Daoy (cell line): ENCODE data around the gene PHGDH. TPM values are rescaled to one million over a fixed set of nuclear protein-coding genes. Genes with fewer than 3 reads are reported as not detected.
A peak's percentile ranks its signal among the peaks of the same experiment; 100 is the strongest.
"Not testable (repeated sequence)": the region's sequence is repeated elsewhere in the genome, so short reads cannot be mapped to it uniquely, and the experiment has no call there.

Experiments used
- DNase-seq: peaks from one replicate; pipeline ENCODE4 v3.0.0-alpha.2; 2015; ENCODE audit warnings: low read depth
- total RNA-seq: library from RNA; depleted of rRNA; stranded (reverse); fragments of >200 nt; shearing (Covaris generic); gene quantifications from 2 replicates; pipeline ENCODE4 v1.2.3, GENCODE V29; 2014

Gene PHGDH
- total RNA-seq, 1 experiment from 2014 or later: 166 TPM

DNA sequence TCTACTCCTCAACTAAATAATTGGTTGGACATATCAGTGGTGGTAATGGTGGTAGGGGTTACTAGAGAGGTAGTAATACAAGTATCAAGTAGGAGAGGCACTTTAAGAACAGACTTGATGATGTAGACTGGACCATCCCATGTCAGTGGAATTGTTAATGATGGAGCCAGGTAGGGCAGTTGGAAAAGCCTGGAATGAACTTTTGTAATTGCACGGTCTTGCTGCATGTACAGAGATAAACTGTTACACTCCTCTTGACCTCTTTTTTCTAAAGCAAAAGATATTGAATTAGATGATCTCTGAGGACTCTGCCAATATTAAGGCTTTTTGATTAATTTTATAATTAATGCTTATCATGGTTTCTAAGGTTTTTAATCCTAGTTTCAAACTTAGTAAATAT lies 51.2 kb downstream of the PHGDH start:
- DNase-seq: no peak

DNA sequence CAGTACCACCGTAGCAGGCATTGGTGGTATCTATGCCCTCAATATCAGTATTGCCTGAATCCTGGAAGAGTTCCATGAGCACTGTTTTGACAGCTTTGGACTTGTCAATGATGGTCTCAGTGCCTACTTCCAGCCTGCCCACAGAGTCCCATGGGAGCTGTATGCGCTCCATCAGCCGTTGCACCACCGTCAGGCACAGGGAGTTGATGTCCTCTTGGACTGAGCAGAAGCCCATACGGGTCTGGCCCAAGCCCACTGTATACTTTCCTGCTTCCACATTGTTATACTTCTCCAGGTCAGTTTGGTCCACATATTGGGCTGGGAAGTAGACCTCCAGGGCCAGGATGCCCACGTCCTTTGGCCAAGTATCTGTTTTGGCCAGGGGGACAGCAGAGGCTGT lies 52.5 kb downstream of the PHGDH start:
- DNase-seq: no peak

DNA sequence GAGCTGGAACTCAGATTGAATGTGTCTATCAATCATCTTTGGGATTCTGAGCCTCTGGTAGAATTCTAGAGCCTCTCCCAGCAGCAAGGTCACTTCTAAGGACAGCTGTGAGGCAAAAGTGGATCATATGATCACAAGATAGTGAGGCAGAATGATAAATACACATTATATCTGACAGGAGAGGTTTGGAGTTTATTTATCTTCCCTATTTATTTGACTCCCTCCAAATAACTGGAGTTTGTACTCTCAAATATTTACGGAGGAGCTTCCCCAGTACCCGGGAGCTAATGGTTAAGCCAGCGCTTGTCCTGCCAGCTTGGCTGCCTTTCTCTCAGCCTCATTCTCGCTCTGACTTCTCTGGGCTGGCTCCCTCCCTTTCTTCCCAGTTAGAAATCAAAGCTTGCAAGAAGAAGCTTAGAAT lies 54.6 kb downstream of the PHGDH start:
- no peak for DNase-seq

DNA sequence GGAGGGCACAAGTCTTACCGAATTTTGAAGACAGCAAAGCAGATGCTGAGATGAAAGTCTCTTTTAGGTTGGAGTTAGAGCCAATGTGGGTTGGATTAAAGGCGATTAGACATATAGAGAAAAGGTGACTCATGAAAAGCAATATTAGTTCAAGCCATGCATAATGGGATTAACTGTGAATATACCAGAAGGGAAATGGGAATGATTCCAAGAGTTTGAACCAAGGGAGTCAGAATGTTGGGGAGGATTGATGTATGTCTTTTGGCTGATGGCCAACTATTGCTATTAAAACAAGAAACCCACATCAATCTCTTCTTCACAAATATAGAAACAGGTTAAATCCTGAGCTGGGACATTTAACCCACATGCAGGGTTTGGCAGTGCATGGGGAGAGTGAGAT lies 55.8 kb downstream of the PHGDH start:
- no peak for DNase-seq

DNA sequence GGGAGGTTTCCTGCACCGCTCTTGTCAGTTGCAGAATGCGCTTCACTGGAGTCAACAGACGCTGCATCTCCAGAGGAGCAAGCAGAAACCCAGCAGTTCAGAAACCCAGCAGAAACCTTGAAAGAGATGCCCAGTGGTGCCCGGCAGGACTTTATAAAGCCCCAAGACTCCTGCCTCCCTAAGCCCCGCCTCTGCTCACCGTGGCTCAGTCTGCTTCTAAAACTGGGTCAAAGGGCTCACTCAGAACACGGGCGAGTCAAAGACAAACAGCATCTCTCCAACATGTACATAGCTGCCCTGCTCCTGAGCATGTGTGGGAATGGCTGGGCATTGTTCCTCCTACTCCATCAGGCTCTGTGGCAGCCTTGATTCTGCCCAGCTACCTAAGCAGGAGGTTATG lies 57.0 kb downstream of the PHGDH start, which contains the start of gene HMGCS2:
TSS of gene HMGCS2 (minus strand) at position 128 of the 400 bp plus-strand sequence. CDS start at position 67, 61 bp downstream.
- no peak for DNase-seq

DNA sequence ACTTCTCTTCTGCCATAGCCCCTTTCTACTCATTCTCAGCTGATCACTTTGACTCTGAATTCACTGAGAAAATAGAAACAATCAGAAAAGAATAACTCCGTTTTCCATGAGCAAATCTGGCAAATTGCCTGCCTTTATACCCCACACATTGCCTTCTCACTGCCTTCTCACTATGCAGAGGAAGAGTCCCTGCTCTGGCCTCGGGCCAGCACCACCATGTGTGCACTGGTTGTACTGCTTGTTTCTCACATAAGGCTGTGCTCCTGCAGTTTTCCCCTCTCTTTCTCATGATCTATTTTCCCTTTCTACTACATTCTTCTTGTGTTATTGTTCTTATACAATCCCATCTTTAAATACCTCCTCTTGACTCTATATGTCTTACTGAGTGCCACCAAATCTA lies 59.3 kb downstream of the PHGDH start:
- DNase-seq: no peak

DNA sequence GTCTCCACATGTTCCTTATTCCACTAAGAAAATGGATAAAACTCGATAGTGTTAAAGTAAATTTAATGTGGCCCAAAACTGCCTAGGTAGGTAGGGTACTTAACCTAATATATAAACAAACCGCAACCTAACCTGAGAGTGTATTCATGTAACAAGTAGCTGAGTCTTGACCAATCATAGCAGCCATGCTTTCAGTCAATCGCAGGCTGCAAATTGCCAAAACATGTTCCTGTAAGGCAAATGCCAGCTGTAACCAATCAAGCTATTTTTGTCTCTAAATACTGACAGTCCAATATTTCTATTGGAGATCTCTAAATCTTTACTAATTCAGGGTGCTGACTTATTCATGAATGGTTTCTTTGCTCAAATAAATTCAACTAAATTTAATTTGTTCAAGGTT lies 60.0 kb downstream of the PHGDH start:
- DNase-seq: no peak

DNA sequence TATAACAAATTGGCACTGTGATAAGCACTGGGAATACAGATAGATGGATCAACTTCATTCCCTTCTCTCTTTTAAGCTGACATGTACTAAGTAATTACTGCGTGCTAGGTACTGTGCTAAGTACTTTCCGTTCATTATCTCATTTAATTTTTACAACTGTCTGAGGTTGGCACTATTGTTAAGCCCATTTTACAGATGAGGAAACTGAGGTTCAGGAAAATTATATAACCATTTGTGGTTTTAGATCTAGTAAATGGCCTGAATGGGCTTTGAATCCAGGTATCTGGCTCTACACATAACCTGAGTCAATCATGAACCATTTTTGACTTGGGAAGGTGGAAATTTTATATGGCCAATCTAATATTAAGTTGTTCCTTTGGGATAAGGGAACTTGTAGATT lies 60.6 kb downstream of the PHGDH start:
- no peak for DNase-seq

DNA sequence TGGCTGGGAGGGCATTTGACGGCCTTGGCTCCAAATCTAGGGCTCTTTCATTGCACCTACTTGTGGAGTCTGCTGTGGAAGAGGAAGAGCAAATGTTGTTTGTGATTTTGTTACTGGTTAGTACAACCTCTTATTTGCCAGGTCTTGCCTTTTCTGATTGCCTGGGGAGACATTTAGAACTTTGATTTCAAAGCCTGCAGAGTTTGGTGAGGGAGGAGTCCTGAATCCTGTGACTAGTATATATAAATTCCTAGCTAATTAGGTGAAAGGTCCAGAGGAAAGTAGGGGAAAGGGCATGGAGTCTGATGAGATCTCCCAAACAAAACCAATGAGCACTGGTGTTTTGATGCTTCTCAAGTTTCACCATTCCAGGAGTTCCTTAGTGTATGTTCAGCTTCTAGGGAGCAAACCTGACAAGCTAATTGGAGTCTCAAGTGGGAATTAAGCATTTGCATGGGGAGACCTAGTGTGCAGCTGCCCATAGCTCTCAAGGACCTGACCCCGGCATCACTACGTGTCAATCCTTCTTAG lies 62.0 kb downstream of the PHGDH start:
- peak; percentile 41 for DNase-seq

DNA sequence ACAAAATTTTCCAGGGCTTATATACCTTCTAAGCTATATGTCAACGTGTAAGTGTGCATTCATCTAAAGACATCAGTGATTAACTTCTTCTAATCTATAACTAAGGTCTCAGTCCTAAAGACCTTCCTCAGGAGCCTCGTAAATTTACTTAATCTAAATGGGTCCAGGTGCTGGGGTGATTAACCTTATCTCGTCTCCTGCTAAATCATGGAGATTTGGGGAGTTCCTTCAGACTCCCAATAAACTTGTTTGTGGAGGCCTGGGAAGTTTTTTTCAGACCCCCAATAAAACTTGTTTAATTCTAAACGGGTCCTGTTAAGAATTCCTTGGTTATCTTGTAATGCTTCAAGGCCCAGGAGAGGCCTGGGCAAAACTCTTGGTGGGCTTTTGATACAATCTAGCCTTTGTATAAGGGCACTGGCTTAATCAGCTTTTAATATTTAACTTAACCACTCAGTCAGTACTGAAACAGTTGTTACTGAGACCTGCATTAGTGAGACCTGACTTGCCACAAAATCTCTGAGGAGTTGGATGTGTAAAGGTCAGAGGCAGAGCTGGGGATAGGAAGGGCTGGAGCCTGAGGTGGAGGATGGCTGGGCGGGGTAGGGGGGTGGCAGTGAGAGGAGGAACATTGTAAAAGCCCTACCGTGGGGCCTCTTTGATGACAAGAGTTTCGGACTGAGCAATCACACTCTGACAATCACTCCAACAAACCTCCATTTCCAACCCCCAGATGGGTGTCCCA lies 63.2 kb downstream of the PHGDH start:
- DNase-seq: no peak

DNA sequence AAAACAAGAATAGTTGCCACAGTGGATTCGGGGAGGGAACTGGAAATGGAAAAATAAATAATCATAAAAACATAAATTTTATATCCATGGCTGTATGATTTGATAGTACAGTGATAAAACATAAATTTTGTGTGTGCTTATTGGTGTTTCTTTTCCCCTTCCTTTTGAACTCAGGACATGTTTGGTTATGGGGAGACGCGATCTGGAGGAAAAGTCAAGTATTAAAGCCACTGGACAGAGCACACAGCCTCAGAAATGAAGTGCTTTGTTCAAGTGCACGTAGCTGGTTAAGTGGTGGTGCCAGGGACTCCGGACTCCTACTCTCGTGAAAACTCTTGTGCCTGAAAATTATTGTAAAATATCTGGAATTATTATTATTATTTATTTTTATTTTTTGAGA lies 66.6 kb downstream of the PHGDH start:
- DNase-seq: no peak

DNA sequence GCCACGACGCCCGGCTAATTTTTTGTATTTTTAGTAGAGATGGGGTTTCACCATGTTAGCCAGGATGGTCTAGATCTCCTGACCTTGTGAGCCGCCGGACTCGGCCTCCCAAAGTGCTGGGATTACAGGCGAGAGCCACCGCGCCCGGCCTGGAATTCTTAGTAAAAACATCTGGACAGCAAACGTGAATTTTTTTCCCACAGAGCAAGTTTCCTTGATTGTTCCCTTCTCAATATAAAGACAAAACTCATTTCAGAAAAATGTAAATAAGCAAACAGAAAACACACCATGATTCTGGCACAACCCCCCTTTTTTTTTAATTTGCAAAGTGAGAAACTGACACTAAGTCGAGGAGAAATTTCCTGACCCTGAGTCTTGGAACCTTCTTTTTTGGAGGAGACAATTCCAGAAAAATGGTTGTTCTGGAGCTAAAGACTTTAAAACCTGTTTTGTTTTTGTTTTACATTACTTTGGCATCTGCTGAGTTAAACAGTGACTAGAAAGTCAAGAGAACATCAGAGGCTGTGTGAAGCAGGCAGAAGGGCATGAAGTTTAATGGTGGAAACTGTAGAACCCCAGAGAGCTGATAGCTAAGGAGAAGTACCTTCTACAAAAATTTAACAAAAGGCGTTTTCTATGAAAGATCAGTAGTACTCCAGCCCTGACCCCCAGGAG lies 67.3 kb downstream of the PHGDH start:
- no peak for DNase-seq

DNA sequence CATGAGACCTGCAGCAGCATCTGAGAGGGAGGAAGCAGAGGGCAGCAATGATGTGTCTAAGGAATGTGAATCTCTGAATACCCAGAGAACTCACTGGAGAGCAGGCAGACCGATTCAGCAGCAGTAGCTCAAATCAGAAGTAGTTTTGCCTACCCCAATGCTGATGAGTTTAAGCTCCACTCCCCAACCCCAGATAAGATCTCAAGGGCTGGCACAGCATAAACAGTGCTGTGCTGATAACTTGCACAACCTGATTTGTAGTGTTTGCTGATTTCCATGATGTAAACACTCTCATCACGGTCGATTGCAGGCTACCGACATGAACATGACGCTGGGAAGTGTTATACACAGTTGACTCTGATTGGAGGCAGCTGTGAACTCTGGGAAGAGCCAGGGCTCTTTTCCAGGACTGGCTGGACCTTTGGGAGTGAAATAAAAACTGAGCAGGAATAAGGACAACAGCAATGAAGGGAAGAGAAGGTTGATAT lies 68.2 kb downstream of the PHGDH start:
- DNase-seq: no peak

DNA sequence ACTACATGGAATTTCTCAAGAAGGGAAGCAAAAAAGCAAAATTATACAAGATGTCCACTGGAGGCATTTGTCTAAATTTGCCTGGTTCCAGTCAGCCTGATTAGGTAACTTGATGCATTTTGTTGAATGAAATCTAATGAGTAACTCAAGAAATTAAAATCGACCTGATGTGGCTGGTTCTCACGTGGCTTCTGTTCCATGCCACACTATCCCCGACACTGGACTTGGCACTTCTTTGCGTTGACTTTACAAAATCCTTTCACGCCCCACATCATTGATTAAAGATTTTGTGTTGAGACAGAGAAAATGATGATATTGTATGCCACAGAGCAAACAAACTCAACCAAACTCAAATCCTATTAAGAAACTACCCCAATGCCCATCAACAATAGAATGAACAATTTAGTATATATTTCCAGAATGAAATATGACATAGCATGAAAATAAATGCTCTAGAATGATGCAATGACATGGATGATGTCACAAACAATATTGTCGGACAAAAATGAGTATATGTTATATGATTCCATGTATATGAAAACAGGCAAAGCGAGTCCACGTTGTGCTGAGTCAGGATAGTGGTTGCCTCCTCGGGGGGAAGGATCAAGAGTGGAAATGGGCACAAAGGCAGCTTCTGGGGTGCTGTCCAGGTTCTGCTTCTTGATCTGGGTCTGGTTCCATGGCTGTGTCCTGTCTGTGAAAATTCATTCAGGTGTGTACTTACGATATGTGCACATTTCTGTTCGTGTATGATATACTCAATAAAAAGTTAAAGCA lies 69.9 kb downstream of the PHGDH start:
- DNase-seq: no peak

DNA sequence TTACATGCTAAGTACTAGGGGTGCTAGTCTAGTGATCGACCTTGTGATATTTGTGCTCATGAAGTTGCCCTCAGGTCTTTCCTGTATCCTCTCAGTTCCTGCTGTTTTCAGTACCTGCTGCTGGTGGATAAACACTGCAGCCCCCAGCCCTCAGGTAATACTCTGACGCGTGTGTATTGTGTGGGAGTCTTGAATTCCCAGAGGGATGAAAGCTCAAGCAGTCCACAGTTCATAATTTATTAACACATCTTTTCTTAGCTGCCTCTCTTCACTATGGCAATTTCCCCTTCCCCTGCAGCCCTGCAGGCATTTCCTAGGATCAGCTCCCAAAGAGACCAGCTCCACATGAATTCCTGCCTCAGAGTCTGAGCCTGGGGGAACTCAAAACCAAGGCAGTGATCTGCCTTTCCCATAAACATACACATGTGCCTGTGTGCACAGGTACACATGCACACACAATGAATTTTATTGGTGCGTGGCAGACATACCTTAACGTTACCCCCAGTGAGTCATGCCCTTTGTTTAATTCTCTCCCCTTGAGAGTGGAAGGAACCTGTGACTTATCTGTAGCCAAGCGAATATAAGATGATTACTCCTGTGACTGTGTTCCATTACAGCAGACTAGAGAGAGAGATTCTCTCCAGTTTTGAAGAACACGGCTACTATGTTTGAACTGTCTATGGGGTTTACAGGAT lies 71.0 kb downstream of the PHGDH start:
- DNase-seq: no peak

DNA sequence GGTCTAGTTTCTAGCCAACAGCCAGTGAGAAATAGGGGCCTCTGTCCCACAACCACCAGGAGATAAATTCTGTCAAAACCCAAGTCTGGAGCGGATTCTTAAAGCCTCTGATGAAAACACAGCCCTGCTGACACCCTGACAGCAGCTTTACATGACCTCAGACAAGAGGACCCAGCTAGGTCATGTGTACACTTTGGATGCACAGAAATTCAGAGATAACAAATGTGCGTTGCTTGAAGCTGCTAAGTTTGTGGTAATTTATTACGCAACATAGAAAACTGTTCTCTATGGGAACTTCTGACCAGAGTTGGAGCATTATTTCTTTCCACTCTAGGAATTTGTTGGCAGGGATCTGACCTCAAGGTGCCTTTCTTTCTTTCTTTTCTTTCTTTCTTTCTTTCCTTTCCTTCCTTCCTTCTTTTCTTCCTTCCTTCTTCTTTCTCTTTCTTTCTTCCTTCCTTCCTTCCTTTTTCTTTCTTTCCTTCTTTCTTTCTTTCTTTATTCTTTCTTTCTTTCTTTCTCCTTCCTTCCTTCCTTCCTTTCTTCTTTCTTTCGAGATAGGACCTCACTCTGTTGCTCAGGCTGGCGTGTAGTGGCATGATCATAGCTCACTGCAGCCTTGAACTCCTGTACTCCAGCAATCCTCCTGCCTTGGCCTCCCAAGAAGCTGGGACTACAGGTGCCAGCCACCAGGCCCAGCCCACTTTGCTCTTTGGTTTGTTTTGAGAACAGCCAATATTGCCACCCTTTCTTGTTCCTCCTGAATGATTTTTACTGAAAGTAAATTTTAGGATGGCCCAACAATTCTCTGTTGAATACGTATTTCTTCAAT lies 71.8 kb downstream of the PHGDH start:
- no peak for DNase-seq

DNA sequence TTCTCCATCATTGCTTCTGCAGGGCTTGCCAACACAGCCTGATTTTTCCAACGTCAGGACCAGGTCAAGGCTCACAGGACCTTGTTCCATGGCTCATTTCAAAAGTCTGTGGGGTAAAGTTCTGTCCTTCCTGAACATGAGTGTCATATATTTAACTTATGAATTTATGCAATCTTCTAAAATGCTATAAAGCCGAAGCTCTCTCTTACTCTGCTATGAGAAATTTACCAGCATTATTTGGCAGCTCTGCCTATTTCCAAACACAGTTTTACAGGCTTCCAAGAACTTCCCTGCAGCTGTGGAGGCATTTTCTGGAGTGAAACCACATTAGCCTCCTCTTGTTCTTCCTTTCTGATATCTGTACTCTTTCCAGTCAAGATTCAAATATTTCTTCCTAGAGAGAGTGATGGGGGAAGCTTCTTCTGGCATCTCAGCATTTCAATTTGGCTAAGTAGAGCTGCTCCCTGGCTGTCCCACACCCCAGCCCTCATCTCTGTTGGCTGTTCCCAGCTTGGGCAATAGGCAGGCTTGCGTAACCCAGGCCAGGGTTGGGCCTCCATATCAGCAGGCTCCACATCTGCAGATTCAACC lies 72.6 kb downstream of the PHGDH start:
- DNase-seq: no peak

DNA sequence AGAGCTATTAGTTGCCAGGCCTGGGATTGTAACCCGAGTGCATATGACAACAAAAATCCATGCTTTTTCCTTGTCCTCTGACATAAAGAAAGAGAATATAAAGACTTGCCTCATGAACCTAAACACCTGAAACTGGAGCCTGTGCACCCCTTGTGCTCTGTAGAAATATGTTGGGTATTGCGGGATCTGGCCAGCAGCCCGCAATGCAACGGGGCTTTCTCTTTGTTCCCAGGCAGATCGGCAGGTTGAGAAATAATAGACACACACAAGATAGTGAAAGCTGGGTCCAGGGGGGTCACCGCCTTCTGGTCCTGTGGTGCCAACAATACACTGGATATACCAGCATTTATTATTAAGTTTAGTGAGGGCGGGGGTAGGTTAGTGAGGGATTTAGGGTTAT lies 74.3 kb downstream of the PHGDH start:
- DNase-seq: not testable (repeated sequence)

DNA sequence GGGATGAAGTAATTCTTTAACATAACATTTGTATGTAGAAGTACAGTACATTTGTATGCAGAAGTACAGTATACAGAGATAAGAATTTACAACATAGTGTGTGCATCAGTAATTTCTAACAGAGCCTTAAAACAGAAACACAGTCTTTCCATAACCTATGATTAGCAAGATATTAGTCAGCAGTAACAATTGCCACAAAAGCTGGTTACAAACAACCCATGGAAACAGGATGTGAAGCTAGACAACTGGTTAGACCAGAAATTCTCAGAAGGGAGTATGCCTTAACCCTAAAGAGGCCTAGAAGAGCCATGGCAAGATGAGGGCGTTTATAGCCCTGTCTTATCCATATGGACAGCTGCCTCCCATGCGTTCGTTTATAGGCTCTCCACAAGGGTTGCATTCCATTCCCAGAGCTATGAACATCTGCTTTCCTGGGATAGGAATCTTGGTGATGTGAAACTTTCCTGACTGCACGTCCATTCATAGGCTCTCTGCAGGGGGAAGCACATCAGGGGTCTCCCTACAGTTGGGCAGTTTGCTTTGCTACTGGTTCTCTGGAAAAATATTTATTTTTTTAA lies 74.8 kb downstream of the PHGDH start:
- not testable (repeated sequence) for DNase-seq

DNA sequence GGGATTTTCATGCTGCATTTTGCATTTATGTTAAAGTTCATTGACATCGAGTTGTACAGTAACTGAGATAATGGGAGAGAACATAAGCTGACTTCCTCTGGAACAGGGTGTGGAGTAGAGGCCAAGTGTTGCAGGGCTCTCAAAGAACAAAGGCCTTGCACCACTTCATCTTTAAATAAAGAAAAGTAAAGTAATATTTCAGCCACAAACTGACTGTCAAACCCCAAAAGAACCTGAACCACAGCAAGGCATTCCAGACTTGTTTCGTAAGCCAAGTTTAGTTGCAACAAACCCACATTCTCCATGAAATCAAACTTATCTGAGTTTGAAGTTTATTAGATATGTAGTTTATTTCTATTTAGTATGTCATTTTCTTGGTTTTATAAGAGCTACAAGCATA lies 76.0 kb downstream of the PHGDH start:
- peak; percentile 63 for DNase-seq
